ENCODE data around the gene PPARD. TPM values are rescaled to one million over a fixed set of nuclear protein-coding genes. Genes with fewer than 3 reads are reported as not detected.

Gene PPARD
- total and polyA plus RNA-seq, 2 of the 13 experiments (the other 11 are each of a cell fraction or from before 2014, with no cell fraction given) = 6.1 to 13.3 TPM

DNA sequence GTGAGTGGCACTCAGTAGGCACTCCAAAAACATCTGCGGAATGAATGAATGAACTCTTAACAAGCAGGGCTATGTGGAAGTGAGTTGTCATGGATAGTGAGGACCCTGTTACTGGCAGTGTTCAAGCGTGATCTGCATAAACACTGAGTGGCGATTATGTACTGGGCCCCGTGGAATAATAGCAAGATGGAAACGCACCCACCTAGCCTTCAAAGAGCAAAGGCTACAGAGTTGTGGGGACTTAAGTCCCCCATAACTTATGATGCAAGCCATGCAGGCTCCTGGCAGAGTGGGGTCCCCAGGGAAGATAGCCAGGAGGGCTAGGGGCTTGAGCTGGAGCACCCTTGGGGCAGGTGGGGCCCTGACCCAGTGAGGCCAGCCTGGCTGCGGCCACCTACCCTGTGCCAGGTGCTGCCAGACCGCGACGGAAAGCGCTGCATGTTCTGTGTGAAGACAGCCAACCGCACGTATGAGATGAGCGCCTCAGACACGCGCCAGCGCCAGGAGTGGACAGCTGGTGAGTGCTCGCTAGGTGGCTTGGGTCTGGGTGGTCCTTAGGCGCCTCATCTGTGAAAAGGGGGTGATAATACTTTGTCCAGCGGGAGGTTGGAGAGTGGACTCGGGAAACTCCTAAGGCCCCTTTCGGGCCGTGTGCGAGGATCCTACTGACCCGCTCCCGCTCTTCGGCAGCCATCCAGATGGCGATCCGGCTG lies 24.7 kb upstream of the PPARD start (continued):
- TF ChIP-seq, protein P1, sequence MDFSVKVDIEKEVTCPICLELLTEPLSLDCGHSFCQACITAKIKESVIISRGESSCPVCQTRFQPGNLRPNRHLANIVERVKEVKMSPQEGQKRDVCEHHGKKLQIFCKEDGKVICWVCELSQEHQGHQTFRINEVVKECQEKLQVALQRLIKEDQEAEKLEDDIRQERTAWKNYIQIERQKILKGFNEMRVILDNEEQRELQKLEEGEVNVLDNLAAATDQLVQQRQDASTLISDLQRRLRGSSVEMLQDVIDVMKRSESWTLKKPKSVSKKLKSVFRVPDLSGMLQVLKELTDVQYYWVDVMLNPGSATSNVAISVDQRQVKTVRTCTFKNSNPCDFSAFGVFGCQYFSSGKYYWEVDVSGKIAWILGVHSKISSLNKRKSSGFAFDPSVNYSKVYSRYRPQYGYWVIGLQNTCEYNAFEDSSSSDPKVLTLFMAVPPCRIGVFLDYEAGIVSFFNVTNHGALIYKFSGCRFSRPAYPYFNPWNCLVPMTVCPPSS (IDR thresholded peaks at IDR 0.05) = no peak
- TF ChIP-seq DMAP1 (CRISPR knock-in tag; IDR thresholded peaks at IDR 0.05) (no peak), ZNF619 (CRISPR knock-in tag; IDR thresholded peaks at IDR 0.05) (0 out of 2 replicates have a peak, but pooled peaks have one; percentile 53), AGO1 (IDR thresholded peaks at IDR 0.05; ENCODE audit: low read depth, low read length, poor library complexity, severe bottlenecking) (no peak), TAF1 (CRISPR knock-in tag; IDR thresholded peaks at IDR 0.05) (no peak), CENPX (CRISPR knock-in tag; IDR thresholded peaks at IDR 0.05) (no peak), ZNF839 (CRISPR knock-in tag; IDR thresholded peaks at IDR 0.05; ENCODE audit: borderline replicate concordance) (no peak), FOXC1 (CRISPR knock-in tag; IDR thresholded peaks at IDR 0.05; ENCODE audit: borderline replicate concordance) (0 out of 2 replicates have a peak, but pooled peaks have one; percentile 15), ZSCAN21 (CRISPR knock-in tag; IDR thresholded peaks at IDR 0.05; ENCODE audit: borderline replicate concordance) (0 out of 2 replicates have a peak, but pooled peaks have one; percentile 19), HNRNPH1 (optimal IDR thresholded peaks at IDR 0.05; ENCODE audit: low read depth, low read length) (no peak), GATA4 (IDR thresholded peaks at IDR 0.05; ENCODE audit: borderline replicate concordance, low read depth) (no peak), MAFK (conservative IDR thresholded peaks at IDR 0.05 in 1 of 2, IDR thresholded peaks at IDR 0.05 in 1 of 2; ENCODE audit: low read length in 2 of 2) (no peak), ZNF496 (CRISPR knock-in tag; IDR thresholded peaks at IDR 0.05; ENCODE audit: insufficient replicate concordance) (no peak)
- TF ChIP-seq, protein P2, sequence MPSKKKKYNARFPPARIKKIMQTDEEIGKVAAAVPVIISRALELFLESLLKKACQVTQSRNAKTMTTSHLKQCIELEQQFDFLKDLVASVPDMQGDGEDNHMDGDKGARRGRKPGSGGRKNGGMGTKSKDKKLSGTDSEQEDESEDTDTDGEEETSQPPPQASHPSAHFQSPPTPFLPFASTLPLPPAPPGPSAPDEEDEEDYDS (CRISPR knock-in tag; IDR thresholded peaks at IDR 0.05) = no peak
- TF ChIP-seq, protein P3, sequence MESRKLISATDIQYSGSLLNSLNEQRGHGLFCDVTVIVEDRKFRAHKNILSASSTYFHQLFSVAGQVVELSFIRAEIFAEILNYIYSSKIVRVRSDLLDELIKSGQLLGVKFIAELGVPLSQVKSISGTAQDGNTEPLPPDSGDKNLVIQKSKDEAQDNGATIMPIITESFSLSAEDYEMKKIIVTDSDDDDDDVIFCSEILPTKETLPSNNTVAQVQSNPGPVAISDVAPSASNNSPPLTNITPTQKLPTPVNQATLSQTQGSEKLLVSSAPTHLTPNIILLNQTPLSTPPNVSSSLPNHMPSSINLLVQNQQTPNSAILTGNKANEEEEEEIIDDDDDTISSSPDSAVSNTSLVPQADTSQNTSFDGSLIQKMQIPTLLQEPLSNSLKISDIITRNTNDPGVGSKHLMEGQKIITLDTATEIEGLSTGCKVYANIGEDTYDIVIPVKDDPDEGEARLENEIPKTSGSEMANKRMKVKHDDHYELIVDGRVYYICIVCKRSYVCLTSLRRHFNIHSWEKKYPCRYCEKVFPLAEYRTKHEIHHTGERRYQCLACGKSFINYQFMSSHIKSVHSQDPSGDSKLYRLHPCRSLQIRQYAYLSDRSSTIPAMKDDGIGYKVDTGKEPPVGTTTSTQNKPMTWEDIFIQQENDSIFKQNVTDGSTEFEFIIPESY (CRISPR knock-in tag; IDR thresholded peaks at IDR 0.05) = peak; percentile 90
- TF ChIP-seq, protein P4, sequence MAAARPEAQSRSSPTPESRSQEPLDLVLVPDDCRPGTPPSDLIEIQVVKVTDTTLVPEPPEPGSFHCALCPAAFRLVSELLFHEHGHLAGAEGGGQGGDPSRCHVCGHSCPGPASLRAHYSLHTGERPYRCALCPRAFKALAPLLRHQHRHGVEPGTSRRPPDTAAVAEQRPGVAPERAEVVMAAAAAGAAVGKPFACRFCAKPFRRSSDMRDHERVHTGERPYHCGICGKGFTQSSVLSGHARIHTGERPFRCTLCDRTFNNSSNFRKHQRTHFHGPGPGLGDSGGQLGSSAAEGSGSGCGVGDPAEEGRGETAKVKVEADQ (CRISPR knock-in tag; IDR thresholded peaks at IDR 0.05; ENCODE audit: borderline replicate concordance) = no peak
- TF ChIP-seq, protein P5, sequence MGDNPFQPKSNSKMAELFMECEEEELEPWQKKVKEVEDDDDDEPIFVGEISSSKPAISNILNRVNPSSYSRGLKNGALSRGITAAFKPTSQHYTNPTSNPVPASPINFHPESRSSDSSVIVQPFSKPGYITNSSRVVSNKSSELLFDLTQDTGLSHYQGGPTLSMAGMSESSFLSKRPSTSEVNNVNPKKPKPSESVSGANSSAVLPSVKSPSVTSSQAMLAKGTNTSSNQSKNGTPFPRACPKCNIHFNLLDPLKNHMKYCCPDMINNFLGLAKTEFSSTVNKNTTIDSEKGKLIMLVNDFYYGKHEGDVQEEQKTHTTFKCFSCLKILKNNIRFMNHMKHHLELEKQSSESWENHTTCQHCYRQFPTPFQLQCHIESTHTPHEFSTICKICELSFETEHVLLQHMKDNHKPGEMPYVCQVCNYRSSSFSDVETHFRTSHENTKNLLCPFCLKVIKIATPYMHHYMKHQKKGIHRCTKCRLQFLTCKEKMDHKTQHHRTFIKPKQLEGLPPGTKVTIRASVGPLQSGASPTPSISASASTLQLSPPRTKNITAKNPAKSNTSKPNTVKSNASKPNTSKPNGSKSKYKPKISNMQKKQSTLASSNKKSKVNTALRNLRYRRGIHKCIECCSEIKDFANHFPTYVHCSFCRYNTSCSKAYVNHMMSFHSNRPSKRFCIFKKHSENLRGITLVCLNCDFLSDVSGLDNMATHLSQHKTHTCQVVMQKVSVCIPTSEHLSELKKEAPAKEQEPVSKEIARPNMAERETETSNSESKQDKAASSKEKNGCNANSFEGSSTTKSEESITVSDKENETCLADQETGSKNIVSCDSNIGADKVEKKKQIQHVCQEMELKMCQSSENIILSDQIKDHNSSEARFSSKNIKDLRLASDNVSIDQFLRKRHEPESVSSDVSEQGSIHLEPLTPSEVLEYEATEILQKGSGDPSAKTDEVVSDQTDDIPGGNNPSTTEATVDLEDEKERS (CRISPR knock-in tag; IDR thresholded peaks at IDR 0.05) = peak; percentile 4; the same call in 1 of the 2 replicates
- TF ChIP-seq, protein P6, sequence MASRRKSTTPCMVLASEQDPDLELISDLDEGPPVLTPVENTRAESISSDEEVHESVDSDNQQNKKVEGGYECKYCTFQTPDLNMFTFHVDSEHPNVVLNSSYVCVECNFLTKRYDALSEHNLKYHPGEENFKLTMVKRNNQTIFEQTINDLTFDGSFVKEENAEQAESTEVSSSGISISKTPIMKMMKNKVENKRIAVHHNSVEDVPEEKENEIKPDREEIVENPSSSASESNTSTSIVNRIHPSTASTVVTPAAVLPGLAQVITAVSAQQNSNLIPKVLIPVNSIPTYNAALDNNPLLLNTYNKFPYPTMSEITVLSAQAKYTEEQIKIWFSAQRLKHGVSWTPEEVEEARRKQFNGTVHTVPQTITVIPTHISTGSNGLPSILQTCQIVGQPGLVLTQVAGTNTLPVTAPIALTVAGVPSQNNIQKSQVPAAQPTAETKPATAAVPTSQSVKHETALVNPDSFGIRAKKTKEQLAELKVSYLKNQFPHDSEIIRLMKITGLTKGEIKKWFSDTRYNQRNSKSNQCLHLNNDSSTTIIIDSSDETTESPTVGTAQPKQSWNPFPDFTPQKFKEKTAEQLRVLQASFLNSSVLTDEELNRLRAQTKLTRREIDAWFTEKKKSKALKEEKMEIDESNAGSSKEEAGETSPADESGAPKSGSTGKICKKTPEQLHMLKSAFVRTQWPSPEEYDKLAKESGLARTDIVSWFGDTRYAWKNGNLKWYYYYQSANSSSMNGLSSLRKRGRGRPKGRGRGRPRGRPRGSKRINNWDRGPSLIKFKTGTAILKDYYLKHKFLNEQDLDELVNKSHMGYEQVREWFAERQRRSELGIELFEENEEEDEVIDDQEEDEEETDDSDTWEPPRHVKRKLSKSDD (CRISPR knock-in tag; IDR thresholded peaks at IDR 0.05; ENCODE audit: low read depth) = no peak; the same call in 1 of the 2 replicates

Data from HepG2 (cell line).